HCT116 (cell line): ENCODE measurements around the gene BPIFB4. TPM values are rescaled to one million over a fixed set of nuclear protein-coding genes. Genes with fewer than 3 reads are reported as not detected.

Experiments used
- ATAC-seq: fragments of 200-7000 bp; cut with Tn5 transposase; 2 replicates; pipeline ENCODE4 v1.9.1; 2020; ENCODE audit warnings: mild to moderate bottlenecking, moderate library complexity
- BruUV-seq: library from RNA; stranded (reverse); fragments of 400-500 nt; replicated peaks from 2 replicates; lab custom pipeline; 2021; lab: Mats Ljungman, UMichigan
- CTCF ChIA-PET: fragments of 300-600 bp; sonication (Branson Sonifier 250); formaldehyde crosslinking; loops from one replicate; lab custom pipeline; 2021; ENCODE audit warnings: antibody characterized with exemption; lab: Charles Lee
- POLR2A ChIA-PET: fragments of 300-600, 350-600 bp; sonication (Branson Sonifier 250); formaldehyde crosslinking; loops from one replicate; lab custom pipeline; 2021; ENCODE audit warnings: antibody characterized with exemption; lab: Charles Lee
- RAD21 ChIA-PET, 2 experiments: fragments of 300-600 bp; sonication (Branson Sonifier 250); formaldehyde crosslinking; loops; one replicate each; lab custom pipeline; 2023; ENCODE audit warnings: low total read pairs in 2 of 2; ENCODE audit not compliant: uncharacterized antibody in 2 of 2, unreplicated experiment in 2 of 2, low non-redundant PET in 1 of 2; lab: Charles Lee
- DNase-seq: peaks from one replicate; pipeline ENCODE4 v3.0.0-alpha.2; 2010; ENCODE audit warnings: low read depth, low spot score
- H2AFZ ChIP-seq: fragments of 200-600 bp; shearing (Covaris generic), sonication (generic); 2 replicates; pipeline ENCODE4 v1.6.1; 2017; ENCODE audit warnings: low read depth, mixed run types, mixed read lengths, antibody characterized with exemption, low read length; ENCODE audit not compliant: poor library complexity, severe bottlenecking
- H3K27ac ChIP-seq: 2 replicates; pipeline ENCODE4 v1.5.1; 2012; ENCODE audit warnings: low read depth, low read length
- H3K27me3 ChIP-seq: fragments of 200-600 bp; sonication (generic); 2 replicates; pipeline ENCODE4 v1.6.1; 2016; ENCODE audit warnings: mixed run types, low read length, mixed read lengths; ENCODE audit not compliant: insufficient read depth
- H3K36me3 ChIP-seq, 2 experiments: fragments of 200-500 bp in 1 of 2; fragments of 200-600 bp in 1 of 2; sonication (Bioruptor generic) in 1 of 2; sonication (generic) in 1 of 2; 2 replicates each; pipeline versions ENCODE4 v1.5.1 to v1.6.1; 2014 to 2016; ENCODE audit warnings: low read length in 2 of 2, inconsistent platforms in 1 of 2, mixed read lengths in 1 of 2, mixed run types in 1 of 2; ENCODE audit not compliant: insufficient read depth in 2 of 2, control insufficient read depth in 1 of 2
- H3K4me1 ChIP-seq, 2 experiments: fragments of 200-600 bp in 1 of 2; sonication (generic) in 1 of 2; 2 replicates each; pipeline versions ENCODE4 v1.5.1 to v1.6.1; 2012 to 2017; ENCODE audit warnings: low read length in 2 of 2, inconsistent platforms in 1 of 2, mild to moderate bottlenecking in 1 of 2, mixed read lengths in 1 of 2, mixed run types in 1 of 2, moderate library complexity in 1 of 2; ENCODE audit not compliant: insufficient read depth in 2 of 2, control insufficient read depth in 1 of 2
- H3K4me2 ChIP-seq: fragments of 200-600 bp; sonication (generic); 2 replicates; pipeline ENCODE4 v1.6.1; 2017; ENCODE audit warnings: mixed run types, low read length, mixed read lengths
- H3K4me3 ChIP-seq, 2 experiments: fragments of 200-600 bp in 1 of 2; sonication (generic) in 1 of 2; replicated peaks in 1 of 2; 2 replicates each; pipeline ENCODE4 v1.5.1; 2011 to 2016; ENCODE audit warnings: low read length in 2 of 2, control low read depth in 1 of 2, low read depth in 1 of 2, mild to moderate bottlenecking in 1 of 2, mixed read lengths in 1 of 2, mixed run types in 1 of 2
- H3K79me2 ChIP-seq: fragments of 200-600 bp; sonication (generic); 2 replicates; pipeline ENCODE4 v1.6.1; 2017; ENCODE audit warnings: mild to moderate bottlenecking, mixed run types, low read length, moderate library complexity, mixed read lengths; ENCODE audit not compliant: insufficient read depth
- H3K9ac ChIP-seq: fragments of 200-600 bp; sonication (generic); 2 replicates; pipeline ENCODE4 v1.6.1; 2016; ENCODE audit warnings: low read length, mixed read lengths
- H3K9me2 ChIP-seq: fragments of 200-600 bp; sonication (generic), shearing (Covaris generic); 2 replicates; pipeline ENCODE4 v1.6.1; 2017; ENCODE audit warnings: mixed run types, mild to moderate bottlenecking, moderate library complexity; ENCODE audit not compliant: insufficient read depth
- H3K9me3 ChIP-seq, 2 experiments: fragments of 200-500 bp in 1 of 2; fragments of 200-600 bp in 1 of 2; sonication (Bioruptor generic) in 1 of 2; sonication (generic) in 1 of 2; 2 replicates each; pipeline ENCODE4 v1.6.1; 2014 to 2017; ENCODE audit warnings: low read length in 2 of 2, mixed read lengths in 2 of 2, inconsistent platforms in 1 of 2, low read depth in 1 of 2, mild to moderate bottlenecking in 1 of 2, mixed run types in 1 of 2, moderate library complexity in 1 of 2; ENCODE audit not compliant: control insufficient read depth in 1 of 2, insufficient read depth in 1 of 2
- H4K20me1 ChIP-seq: fragments of 200-600 bp; sonication (generic), shearing (Covaris generic); 2 replicates; pipeline ENCODE4 v1.6.1; 2017; ENCODE audit warnings: mixed run types, mild to moderate bottlenecking, moderate library complexity; ENCODE audit not compliant: insufficient read depth
- EGR1 ChIP-seq: IDR thresholded peaks from 2 replicates; pipeline ENCODE4 v1.6.1; 2012; ENCODE audit warnings: low read depth
- ELF1 ChIP-seq: IDR thresholded peaks from 2 replicates; pipeline ENCODE4 v1.6.1; 2012; ENCODE audit warnings: low read depth, borderline replicate concordance
- EZH2 ChIP-seq: fragments of 200-600 bp; sonication (generic); IDR thresholded peaks from 2 replicates; pipeline ENCODE4 v1.6.1; 2017; ENCODE audit warnings: antibody characterized with exemption, mixed run types
- FOSL1 ChIP-seq: IDR thresholded peaks from 2 replicates; pipeline ENCODE4 v1.6.1; 2012; ENCODE audit warnings: low read depth
- POLR2AphosphoS5 ChIP-seq: IDR thresholded peaks from 2 replicates; pipeline ENCODE4 v1.6.1; 2011; ENCODE audit warnings: mild to moderate bottlenecking, low read depth, low read length, moderate library complexity
- REST ChIP-seq: IDR thresholded peaks from 2 replicates; pipeline ENCODE4 v1.6.1; 2012; ENCODE audit warnings: low read depth
- SIN3A ChIP-seq: IDR thresholded peaks from 2 replicates; pipeline ENCODE4 v1.6.1; 2012; ENCODE audit warnings: low read depth
- SP1 ChIP-seq: IDR thresholded peaks from 2 replicates; pipeline ENCODE4 v1.6.1; 2012; ENCODE audit warnings: low read depth
- SRF ChIP-seq: IDR thresholded peaks from 2 replicates; pipeline ENCODE4 v1.6.1; 2012; ENCODE audit warnings: low read depth
- ZBTB33 ChIP-seq: IDR thresholded peaks from 2 replicates; pipeline ENCODE4 v1.6.1; 2011; ENCODE audit warnings: mild to moderate bottlenecking, low read length, moderate library complexity; ENCODE audit not compliant: insufficient replicate concordance; ENCODE audit errors: extremely low read depth
- ZNF274 ChIP-seq: fragments of 200-500 bp; sonication (Bioruptor generic); IDR thresholded peaks from 2 replicates; pipeline ENCODE4 v1.6.1; 2014; ENCODE audit warnings: mild to moderate bottlenecking, low read depth, low read length, inconsistent platforms
- intact Hi-C: fragments of 100-400 bp; cut with micrococcal nuclease; formaldehyde crosslinking; loops from 2 replicates; pipeline ENCODE4 v1.10.0; 2022
- total RNA-seq: library from RNA; stranded (reverse); gene quantifications from one replicate; pipeline ENCODE4 v1.2.1, GENCODE V29; 2021; ENCODE audit not compliant: unreplicated experiment
- TF ChIP-seq, protein P1 (sequence below): IDR thresholded peaks from 2 replicates; pipeline ENCODE4 v1.6.1; 2012

Gene BPIFB4
- total RNA-seq, 1 experiment from 2014 or later, result not detected

DNA sequence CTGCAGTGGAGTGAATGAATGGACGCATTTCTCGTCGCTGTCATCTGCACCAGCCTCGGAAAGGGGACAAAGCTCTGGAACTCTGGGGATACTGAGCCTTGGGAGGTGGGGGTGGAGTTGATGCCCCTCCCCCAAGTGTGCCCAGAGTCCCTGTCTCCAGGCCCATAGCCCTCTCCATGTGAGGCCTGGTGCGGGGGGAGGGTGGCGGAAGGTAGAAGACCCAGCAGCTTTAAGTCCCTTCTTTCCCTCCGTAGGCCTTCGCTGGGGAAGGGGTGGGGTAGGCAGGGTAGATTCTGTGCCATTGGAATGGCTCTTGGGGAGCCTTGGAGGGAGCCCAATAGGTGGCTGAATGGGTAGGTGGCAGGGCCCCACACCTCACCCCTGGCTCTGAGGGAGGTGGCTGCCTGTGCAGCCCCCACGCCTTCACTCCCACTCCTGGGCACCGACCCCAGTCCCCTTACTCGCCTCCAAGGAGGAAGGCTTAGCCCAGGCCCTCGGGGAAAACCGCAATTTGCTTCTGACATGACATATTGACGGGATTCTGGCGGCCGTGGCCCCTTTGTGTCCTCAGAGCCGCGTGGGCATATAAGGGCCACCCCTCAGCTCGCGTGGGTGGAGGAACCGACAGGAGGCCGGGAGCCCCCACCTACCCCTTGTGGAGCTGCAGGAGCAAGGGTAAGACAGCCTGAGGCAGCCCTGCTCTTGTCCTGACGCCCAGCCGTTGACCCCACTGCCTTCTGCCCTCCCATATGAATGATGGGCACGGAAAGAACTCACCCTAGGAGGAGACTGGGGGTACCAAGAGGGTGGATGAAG, 25.9 kb upstream of the BPIFB4 start, which contains the start of gene BPIFB3:
Gene BPIFB3 (plus strand): TSS at position 613 of the 816 bp plus-strand sequence. CDS start 1,533 bp downstream, outside the sequence.
- ChIA-PET CTCF (no interaction called here), RAD21 (no interaction called here), POLR2A (no interaction called here)
- no peak within 1 kb of the TSS for H3K27ac ChIP-seq
- H3K27me3 ChIP-seq, result no peaks in the 10 kb centered on the region
- H3K4me1 ChIP-seq, result no peaks in the 10 kb centered on the region
- no TSS peak for BruUV-seq
- no peaks in the 10 kb centered on the region for H3K79me2 ChIP-seq
- no peaks in the 10 kb centered on the region for H4K20me1 ChIP-seq
- no peak within 1 kb of the TSS for H3K4me3 ChIP-seq
- TF ChIP-seq ZNF274 (no peak), SIN3A (no peak), EGR1 (no peak), SP1 (no peak), FOSL1 (no peak), POLR2AphosphoS5 (no peak)
- TF ChIP-seq, protein P1, sequence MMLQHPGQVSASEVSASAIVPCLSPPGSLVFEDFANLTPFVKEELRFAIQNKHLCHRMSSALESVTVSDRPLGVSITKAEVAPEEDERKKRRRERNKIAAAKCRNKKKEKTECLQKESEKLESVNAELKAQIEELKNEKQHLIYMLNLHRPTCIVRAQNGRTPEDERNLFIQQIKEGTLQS, result no peak
- ATAC-seq (no peak), DNase-seq (no peak)
- H3K9me2 ChIP-seq, result no peaks in the 10 kb centered on the region
- no peaks in the 10 kb centered on the region for H3K9me3 ChIP-seq
- no peaks in the 10 kb centered on the region for H3K36me3 ChIP-seq
- H3K4me2 ChIP-seq, result no peak within 1 kb of the TSS
- intact Hi-C loops, result no loop called here
- no peak within 1 kb of the TSS for H2AFZ ChIP-seq
- H3K9ac ChIP-seq, result no peak within 1 kb of the TSS

- intact Hi-C loops, result no loop called here
- no TSS peak for BruUV-seq
- TF ChIP-seq SP1, result no peak
- no peak for TF ChIP-seq REST
- no peak for TF ChIP-seq POLR2AphosphoS5
- no peak for TF ChIP-seq SRF
- TF ChIP-seq, protein P1, result no peak
- no peak for TF ChIP-seq EZH2
- no peak for TF ChIP-seq ELF1
- TF ChIP-seq ZBTB33, result no peak
- no peak for TF ChIP-seq ZNF274
Observed at GRCh38 chr20:33054381-33054780, 25.1 kb upstream of the BPIFB4 start.

More at GRCh38 chr20:33054381-33054780, 25.1 kb upstream of the BPIFB4 start:
- DNase-seq (no peak), ATAC-seq (no peak)
- H3K4me2 ChIP-seq, result no peak overlapping the region
- H4K20me1 ChIP-seq, result no peaks in the 10 kb centered on the region
- H3K9me2 ChIP-seq, result no peaks in the 10 kb centered on the region
- no peak overlapping the region for H2AFZ ChIP-seq
- CTCF ChIA-PET, result no interaction called here
- H3K36me3 ChIP-seq, result no peaks in the 10 kb centered on the region
- H3K4me1 ChIP-seq, result no peaks in the 10 kb centered on the region
- no peaks in the 10 kb centered on the region for H3K27me3 ChIP-seq
- no peak overlapping the region for H3K9ac ChIP-seq
- RAD21 ChIA-PET, result no interaction called here
- POLR2A ChIA-PET, result no interaction called here
- no peaks in the 10 kb centered on the region for H3K79me2 ChIP-seq
- H3K4me3 ChIP-seq, result no peak overlapping the region
- no peak overlapping the region for H3K27ac ChIP-seq
- no peaks in the 10 kb centered on the region for H3K9me3 ChIP-seq
